KBM-7 (cell line): ENCODE data around the gene CPLX3.

Experiments
- DNase-seq: peaks from one replicate; pipeline ENCODE4 v3.0.0-alpha.2; 2015
- in situ Hi-C: fragments of 300-500 bp; cut with MboI; formaldehyde crosslinking; loops from 2 replicates; pipeline ENCODE4 v1.14.3; 2020; ENCODE audit warnings: low sequenced_read_pairs, low pct_unique_long_range_greater_than_20kb, mixed read lengths

Gene CPLX3

DNA sequence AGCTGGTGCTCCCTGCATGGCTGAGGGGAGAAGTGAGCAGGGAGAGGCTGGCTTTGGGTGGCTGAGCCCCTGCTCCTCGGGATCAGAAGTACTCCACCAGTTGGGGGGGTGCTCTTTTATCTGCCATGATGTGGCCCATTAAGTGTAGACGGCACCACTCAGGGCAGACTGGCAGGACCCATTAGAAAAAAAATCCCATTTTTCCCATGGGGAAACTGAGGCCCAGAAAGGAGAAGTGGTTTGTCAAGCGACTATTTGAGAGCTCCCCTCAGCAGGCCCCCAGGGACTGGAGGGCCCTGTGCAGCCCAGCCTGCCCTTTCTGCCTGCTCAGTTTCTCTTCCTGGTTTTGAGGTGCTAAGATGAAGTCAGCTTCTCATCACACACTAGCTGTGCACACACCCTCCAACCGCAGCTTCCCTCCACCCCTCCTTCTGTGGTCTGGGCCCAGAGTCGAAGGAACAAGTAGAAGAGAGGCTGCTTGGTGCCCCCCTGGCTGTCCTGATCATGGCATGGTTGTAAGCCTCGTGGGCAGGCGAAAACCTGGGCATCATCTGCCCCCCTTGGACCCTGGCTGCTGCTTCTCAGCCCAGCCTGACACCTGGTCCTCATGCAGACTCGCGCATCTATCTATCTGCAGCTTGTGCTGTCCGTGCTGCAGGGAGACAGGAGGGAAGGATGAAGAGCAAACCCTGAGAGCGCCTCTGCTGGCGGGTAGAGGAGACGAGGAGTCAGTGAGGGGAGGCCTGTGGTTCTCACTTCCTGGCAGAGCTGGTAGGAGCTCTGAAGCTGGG lies 39.0 kb upstream of the CPLX3 start:
- in situ Hi-C loops = no loop called here
- peak; percentile 100 for DNase-seq

DNA sequence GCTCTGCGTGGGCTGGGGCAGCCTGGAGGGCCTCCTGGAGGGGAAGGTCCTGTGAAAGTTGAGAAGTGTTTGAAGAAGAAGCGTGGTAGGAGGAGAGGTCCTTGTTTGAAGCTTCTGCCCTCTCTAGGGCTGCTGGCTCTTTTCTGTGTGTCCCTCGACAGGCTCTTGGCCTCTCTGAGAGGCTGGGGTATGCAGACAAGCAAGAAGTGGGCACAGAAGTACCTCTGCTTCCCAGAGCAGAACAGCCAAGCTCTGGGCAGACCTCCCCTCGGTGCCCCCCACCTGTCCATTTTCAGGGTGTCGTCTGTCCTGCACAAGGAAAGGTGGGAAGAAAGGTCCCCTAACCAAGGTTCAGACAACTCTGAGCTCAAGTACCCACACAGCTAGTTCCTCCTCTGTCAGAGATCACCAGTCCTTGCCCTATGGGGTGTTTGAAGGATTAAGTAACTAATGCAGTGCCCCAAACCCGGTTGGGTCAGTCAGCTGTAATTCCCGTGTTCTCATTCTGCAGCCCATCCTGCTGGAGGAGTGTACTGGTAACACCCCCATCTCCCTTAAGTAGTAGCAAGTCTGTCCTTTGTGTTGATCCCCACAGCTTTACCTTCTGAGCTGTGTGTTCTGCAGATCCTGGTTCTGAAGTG lies 38.3 kb upstream of the CPLX3 start:
- in situ Hi-C loops = no loop called here
- DNase-seq = no peak

DNA sequence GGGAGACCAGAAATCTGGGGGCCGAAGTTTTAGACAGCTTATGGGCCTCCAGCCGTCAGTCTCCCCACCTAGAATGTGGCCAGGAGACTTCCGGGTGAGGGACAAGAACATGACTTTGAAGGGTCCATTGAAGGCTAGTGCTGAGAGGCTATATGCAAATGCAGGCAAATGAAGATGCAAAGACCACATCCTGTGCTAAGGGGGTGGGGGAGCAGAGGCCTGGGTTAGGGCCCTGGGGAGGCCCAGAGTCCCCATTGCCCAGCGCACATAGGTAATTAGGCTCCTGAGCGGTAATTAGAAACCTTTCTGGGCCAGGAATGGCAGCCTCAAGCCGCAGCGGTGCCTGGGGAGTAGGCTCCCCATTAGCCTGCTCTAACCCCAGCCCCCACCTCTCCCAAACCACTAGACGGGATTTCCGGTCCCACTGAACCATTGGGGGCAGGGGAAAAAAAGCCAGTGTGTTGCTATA lies 37.7 kb upstream of the CPLX3 start:
- peak; percentile 85 for DNase-seq
- in situ Hi-C loops = no loop called here

DNA sequence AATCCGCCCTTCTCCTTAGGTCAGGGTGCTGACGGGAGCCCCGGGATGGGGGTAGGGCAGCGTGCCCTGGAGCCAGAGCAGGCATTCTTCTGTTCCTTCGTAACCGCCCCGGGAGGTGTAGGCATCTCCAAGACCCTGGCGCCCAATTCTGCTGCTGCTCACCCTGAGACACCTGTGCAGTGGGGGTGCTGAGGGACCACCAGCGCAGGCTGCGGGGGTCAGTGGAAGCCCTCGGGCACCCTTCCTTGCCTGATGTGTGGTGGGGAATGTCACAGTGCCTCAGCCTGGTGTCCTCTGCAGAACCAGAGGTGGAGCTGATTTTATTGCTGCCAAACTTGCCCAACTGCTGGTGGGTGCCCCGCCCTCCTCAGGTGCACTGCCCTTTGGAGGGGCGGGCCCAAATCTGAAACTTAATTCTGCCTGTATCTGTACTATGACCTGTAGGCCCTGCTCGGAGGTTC lies 37.2 kb upstream of the CPLX3 start:
- in situ Hi-C loops = no loop called here
- DNase-seq = no peak

DNA sequence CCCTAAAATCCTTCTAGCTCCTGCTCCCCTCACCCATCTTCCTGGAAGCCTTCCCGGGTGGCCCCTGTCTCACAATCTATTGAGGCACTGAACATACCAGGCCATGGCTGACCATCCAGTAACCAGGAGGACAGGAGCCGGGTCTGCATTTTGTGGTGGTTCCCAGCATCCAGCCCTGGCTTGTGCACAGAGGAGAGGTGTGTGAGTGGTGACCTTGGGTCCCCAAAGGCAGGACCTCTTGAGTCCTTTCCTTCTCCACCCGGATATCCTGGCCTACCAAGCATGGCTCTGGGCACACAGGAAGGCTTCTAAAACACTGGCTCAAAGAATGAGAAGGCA lies 36.7 kb upstream of the CPLX3 start:
- DNase-seq = no peak
- in situ Hi-C loops = no loop called here

DNA sequence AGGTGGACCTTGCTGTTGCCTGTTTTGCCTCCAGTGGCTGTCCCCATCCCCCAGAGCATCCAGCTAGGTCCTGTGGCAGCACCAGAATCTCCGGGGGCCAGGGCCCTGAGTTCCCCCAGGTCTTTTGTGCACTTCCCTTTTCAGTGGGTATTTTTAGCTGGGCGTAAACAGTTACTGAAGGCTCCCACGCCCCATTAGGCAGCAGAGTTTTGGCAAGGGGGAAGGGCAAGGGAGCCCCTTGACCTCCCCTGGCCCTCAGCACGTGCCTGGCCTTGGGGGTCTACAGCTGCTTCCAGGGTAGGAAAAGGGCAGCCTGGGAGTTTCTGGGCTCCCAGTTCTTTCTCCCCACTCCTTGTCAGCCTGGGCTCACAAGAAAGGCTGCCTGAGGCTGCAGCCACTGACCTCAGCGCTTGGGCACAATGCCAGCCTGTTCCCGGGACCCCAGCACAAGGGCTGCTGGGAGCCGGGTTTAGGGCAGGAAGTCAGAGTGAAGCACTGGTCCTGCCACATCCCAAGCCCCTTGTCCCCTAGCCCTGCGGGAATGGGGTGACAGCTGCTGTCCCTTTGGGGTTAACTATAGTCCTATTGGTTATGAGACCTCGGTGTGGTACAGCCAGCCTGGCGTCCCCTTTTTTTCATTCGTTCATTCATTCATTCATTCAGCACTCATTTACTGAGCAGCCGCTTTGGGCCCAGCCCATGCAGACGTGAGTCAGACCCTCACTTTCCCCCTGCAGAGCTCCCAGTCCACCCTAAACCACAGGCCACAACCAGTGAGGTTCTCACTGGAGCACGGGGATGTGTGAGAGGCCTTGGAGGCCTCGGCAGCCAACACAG lies 36.1 kb upstream of the CPLX3 start:
- DNase-seq = peak; percentile 97
- in situ Hi-C loops = no loop called here

DNA sequence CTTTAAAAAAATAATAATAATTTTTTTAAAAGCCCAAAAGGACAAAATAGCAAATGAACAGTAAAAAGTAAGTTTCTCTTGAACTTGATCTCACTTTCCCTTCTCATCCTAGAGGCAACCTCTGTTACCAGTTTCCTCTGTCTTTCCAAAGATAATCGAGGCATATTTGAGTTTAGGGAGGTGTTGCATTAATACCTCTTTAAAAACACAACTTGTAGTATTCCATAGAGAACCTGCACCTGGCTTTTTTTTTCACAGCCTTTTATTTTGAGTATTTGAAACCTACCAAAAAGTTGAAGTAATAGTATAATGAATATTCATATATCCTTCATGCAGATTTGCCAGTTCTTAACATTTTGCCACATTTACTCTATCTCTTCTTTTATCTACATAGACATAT lies 35.4 kb upstream of the CPLX3 start:
- DNase-seq = no peak
- in situ Hi-C loops = no loop called here

DNA sequence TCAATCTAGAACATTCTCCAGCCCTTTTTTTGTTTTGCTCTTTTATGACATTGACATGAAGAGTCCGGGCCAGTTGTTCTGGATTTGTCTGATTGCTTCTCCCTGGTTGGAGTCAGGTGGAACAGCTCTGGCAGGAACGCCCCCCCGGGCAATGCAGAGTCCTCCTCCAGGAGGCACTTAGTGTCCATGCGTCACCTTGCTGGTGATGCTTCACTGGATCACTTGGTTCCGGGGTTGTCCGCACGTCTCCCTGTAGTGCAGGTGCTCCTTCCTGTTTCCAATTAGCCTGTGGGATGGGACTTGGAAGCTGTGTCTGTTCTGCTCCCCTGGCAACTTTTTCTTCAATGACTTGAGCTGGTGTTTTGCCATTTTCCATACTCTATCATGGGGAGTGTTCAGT lies 34.8 kb upstream of the CPLX3 start:
- in situ Hi-C loops = no loop called here
- DNase-seq = no peak

DNA sequence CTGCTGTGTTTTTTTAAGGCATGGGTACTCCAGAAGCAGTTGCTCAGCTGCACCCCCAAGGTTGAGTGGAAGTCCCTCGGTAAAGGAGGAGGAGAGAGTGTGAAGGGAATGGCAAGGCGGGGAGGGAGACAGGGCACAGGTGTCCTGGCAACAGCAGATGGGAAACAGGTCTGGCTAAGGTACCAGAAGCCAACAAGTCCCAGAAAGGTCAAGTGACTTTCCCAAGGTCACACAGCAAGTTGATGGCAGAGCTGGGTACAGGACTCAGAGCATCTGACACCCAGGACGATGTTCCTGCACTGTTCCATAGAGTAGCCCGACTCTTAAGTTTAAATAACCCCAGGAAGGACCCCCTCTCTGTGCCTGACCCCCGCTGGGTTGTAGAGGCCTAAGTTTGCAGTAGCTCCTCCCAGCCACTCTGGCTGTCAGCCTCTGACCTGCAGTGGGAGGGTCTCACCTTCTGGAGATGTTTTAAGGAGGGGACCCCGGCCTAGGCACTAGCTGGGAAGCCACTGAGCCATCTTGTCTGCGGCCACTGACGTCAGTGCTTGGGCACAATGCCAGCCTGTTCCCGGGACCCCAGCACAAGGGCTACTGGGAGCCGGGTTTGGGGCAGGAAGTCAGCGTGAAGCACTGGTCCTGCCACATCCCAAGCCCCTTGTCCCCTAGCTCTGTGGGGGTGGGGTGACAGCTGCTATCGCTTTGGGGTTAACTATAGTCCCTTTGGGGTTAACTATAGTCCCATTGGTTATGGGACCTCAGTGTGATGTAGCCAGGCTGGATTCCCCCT lies 34.0 kb upstream of the CPLX3 start:
- in situ Hi-C loops = no loop called here
- no peak for DNase-seq

DNA sequence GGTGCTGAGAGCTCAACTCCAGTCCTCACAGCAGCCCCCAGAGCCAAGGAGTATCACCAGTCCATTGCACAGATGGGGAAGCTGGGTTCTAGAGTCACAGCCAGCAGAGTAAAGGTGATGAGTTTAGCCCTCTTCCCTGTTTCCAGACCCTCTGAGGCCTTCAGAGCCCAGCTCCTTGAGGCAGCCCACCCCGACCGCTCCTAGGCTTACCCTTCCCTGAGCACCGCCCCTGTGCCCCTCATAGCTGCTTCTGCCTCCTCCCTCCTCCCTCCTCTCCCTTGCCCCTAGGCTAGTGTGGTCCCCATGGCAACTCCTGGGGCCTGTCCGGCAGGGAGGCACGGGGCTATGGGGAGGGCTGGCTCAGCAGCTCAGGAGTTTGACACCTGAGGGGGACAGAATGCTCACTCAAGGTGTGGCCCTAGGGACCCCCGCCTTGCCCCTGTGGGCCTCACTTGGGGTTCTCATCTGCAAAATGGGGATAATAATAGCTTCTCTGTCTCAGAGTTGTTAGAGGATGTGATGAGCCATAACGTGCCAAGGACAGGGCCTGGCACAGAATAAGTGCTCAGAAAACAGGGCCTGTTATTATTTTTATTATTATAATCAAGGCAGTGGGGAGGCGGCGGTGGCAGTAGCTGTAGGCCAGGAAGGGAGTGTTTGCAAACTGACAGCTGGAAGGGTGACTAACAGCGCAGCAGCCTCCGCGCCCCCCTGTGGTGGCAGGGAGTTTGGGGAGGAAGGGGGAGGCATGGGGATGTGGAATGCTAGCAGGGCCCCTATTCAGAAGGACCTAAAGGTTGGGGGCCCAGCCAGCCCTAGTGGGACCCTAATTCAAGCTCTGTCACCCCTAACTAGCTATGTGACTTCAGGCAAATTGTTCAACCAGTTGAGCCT lies 33.0 kb upstream of the CPLX3 start:
- in situ Hi-C loops = no loop called here
- peak; percentile 64 for DNase-seq

DNA sequence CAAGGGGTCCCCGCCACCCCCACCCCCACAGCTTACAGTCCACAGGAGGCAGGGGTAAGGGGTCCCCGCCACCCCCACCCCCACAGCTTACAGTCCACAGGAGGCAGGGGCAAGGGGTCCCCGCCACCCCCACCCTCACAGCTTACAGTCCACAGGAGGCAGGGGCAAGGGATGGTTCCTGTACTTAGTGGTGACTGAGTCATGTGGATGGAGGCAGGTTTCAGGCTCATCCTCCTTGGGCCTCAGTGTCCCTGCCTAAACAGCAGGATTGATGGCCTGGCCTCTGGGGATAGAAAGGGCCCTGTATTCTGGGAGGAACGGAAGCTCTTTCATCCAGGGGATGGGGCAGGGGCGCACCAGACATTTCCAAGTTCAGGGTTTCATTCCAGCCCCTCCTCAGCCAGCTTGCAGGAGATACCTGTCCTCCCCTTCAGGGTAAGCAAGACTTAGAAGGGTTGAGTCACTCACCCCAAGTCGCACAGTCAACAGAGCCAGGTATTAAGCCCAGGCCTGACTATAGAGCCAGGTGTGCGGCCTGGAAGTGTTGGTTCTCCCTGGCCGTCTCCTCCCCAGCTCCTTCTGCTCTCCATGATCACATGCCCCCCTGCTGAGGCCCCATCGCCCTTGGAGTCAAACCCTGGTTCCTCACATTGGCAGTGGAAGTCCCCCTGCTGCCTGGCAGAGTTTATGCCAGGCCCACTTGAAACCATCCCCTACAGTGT lies 32.0 kb upstream of the CPLX3 start:
- DNase-seq = no peak
- in situ Hi-C loops = no loop called here

DNA sequence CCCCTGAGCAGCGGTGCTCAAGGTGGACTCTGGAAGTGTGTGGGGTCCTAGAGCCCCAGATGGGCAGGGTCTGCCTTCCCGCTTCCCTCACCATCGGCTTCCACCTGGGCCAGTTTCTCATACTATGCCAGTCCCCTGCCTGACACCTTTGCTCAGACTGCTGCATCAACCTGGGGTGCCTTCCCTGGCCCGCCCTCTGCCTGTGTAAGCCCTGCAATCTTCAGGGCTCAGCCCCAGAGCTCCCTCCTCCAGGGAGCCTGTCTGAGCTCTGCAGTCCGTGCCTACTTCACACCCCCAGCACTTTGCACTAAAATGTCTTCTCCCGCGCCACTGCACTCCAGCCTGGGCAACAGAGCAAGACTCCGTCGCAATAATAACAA lies 31.5 kb upstream of the CPLX3 start:
- in situ Hi-C loops = no loop called here
- DNase-seq = no peak

DNA sequence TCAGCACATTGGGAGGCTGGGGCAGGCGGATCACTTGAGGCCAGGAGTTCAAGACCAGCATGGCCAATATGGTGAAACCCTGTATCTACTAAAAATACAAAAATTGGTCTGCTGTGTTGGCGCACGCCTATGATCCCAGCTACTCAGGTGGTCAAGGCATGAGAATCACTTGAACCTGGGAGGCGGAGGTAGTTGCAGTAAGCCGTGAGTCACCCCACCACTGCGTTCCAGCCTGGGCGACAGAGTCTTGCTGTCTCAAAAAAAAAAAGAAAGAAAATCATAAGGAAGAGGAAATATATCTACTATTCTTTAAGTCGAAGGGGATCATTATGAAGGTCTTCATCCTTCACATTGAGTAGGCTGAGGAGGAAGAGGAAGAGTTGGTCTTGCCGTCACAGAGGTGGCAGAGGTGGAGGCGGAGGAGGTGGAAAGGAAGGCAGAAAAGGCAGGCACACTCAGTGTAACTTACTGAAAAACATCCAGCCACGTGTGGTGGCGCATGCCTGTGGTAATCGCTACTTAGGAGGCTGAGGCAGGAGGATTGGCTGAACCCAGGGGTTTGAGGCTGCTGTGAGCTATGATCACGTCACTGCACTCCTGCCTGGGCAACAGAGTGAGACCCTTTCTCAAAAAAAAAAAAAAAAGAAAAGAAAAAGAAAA lies 30.3 kb upstream of the CPLX3 start:
- no peak for DNase-seq
- in situ Hi-C loops = no loop called here

DNA sequence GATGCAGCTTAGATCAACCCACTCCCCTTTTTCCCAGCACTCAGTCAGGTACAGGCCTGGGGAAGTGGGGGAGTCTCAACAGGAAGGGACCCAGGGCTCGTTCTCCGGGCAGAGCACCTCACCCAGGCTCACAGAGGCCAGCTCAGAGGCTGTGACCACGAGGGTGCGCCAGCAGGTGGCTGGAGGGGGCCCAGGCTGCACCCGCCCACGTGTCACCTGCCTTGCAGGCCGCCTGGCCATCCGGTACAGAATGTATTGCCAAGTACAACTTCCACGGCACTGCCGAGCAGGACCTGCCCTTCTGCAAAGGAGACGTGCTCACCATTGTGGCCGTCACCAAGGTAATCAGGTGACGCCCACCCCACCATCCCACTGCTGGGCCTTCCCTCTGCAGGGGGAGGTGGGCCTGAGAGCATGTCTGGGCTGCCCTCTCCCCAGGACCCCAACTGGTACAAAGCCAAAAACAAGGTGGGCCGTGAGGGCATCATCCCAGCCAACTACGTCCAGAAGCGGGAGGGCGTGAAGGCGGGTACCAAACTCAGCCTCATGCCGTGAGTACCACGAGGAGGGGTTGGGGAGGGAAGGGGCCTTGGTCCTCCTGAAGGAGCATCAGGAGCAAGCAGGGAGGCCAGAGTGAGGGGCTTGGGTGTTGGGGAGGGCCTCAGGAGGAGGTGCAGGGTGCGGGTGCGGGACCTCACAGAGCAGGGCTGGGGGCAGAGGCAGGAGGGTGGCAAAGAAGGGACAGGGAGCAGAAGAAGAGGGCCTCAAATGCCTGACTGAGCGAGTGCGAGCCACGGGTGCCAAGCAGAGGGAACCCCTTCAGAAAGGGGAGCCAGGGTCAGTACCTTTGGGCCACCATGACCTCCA lies 27.8 kb upstream of the CPLX3 start:
- DNase-seq = no peak
- in situ Hi-C loops = no loop called here

DNA sequence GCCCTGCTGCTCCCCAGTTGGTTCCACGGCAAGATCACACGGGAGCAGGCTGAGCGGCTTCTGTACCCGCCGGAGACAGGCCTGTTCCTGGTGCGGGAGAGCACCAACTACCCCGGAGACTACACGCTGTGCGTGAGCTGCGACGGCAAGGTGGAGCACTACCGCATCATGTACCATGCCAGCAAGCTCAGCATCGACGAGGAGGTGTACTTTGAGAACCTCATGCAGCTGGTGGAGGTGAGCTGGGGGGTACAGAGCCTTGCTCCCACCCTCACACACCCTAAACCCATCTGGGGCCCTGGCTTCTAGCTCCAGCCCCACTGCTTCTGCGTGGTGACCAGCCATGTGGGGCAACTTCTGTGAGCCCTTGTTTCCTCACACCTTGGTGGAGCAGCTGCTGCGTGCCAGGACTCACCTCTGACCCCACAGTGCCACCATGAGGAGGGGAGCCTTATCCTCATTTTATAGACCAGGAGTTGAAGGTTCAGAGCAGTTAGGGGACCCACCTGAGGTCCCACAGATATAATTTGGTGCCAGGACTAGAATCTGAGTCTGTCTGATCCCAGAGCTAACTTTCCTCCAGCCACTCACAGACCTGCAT lies 27.1 kb upstream of the CPLX3 start:
- in situ Hi-C loops = no loop called here
- DNase-seq = peak; percentile 55
